Endothelial cell of umbilical vein (primary cell): ENCODE measurements around the gene INAVA. TPM values are rescaled to one million over a fixed set of nuclear protein-coding genes. Genes with fewer than 3 reads are reported as not detected.

Source experiments
- BruUV-seq: library from RNA; stranded (reverse); fragments of 400-500 nt; replicated peaks from 2 replicates; lab custom pipeline; 2021; lab: Mats Ljungman, UMichigan
- CTCF ChIA-PET: fragments of 300-600, 350-600 bp; sonication (Branson Sonifier 250); formaldehyde crosslinking; loops from one replicate; lab custom pipeline; 2021; ENCODE audit warnings: antibody characterized with exemption, inconsistent platforms; lab: Charles Lee
- POLR2A ChIA-PET: fragments of 300-600, 350-600 bp; sonication (Branson Sonifier 250); formaldehyde crosslinking; loops from one replicate; lab custom pipeline; 2021; ENCODE audit warnings: antibody characterized with exemption, inconsistent platforms; lab: Charles Lee
- DNase-seq: peaks from one replicate; pipeline ENCODE4 v3.0.0-alpha.2; 2011; ENCODE audit warnings: low read depth, low spot score
- FAIRE-seq: peaks from 2 replicates; lab custom pipeline; 2011; peaks lifted over from hg19 to GRCh38; lab: Jason Lieb, UNC
- H2AFZ ChIP-seq: 2 replicates; pipeline ENCODE4 v1.6.0; 2012; ENCODE audit warnings: low read depth, low read length, control low read depth, inconsistent platforms
- H3K27ac ChIP-seq: 2 replicates; pipeline ENCODE4 v1.5.1; 2011; ENCODE audit warnings: low read depth, mild to moderate bottlenecking, control low read depth, low read length, moderate library complexity; ENCODE audit not compliant: insufficient read depth
- H3K27me3 ChIP-seq, 2 experiments: 2 replicates each; pipeline versions ENCODE4 v1.6.0 to v1.6.1; 2011; ENCODE audit warnings: low read length in 2 of 2, mixed read lengths in 1 of 2; ENCODE audit not compliant: control insufficient read depth in 2 of 2, insufficient read depth in 2 of 2
- H3K36me3 ChIP-seq, 2 experiments: 2 replicates in 1 of 2; 3 replicates in 1 of 2; pipeline ENCODE4 v1.5.1; 2011; ENCODE audit warnings: low read length in 2 of 2, mild to moderate bottlenecking in 1 of 2, moderate library complexity in 1 of 2; ENCODE audit not compliant: control insufficient read depth in 2 of 2, insufficient read depth in 2 of 2; ENCODE audit errors: extremely low read depth in 1 of 2
- H3K4me1 ChIP-seq: 3 replicates; pipeline ENCODE4 v1.5.1; 2011; ENCODE audit warnings: mild to moderate bottlenecking, low read length; ENCODE audit not compliant: control insufficient read depth, insufficient read depth; ENCODE audit errors: extremely low read depth
- H3K4me2 ChIP-seq: 2 replicates; pipeline ENCODE4 v1.6.1; 2011; ENCODE audit warnings: low read length, control low read depth, mixed read lengths; ENCODE audit not compliant: insufficient read depth
- H3K4me3 ChIP-seq, 3 experiments: fragments of 200-600 bp in 1 of 3; sonication (generic), shearing (Covaris generic) in 1 of 3; replicated peaks in 1 of 3; 2 replicates each; pipeline ENCODE4 v1.5.1; 2011 to 2016; ENCODE audit warnings: control low read depth in 3 of 3, low read length in 3 of 3, mild to moderate bottlenecking in 2 of 3, inconsistent platforms in 1 of 3, low read depth in 1 of 3, moderate library complexity in 1 of 3; ENCODE audit not compliant: insufficient read depth in 1 of 3
- H3K79me2 ChIP-seq: 2 replicates; pipeline ENCODE4 v1.6.0; 2012; ENCODE audit warnings: low read length, inconsistent platforms; ENCODE audit not compliant: control insufficient read depth, insufficient read depth
- H3K9ac ChIP-seq: replicated peaks from 2 replicates; pipeline ENCODE3; 2011; ENCODE audit warnings: low read length, control low read depth; ENCODE audit not compliant: insufficient read depth; ENCODE audit errors: extremely low read depth
- H3K9me1 ChIP-seq: replicated peaks from 3 replicates; pipeline ENCODE4 v1.6.0; 2011; ENCODE audit warnings: mild to moderate bottlenecking, low read length; ENCODE audit not compliant: control insufficient read depth, insufficient read depth; ENCODE audit errors: extremely low read depth
- H3K9me3 ChIP-seq: replicated peaks from 2 replicates; pipeline ENCODE4 v1.5.1; 2012; ENCODE audit warnings: low read length, inconsistent platforms; ENCODE audit not compliant: control insufficient read depth, insufficient read depth
- H4K20me1 ChIP-seq: replicated peaks from 2 replicates; pipeline ENCODE3; 2011; ENCODE audit warnings: mild to moderate bottlenecking, low read length; ENCODE audit not compliant: control insufficient read depth, insufficient read depth; ENCODE audit errors: extremely low read depth
- CTCF ChIP-seq, 2 donors: IDR thresholded peaks; 1 replicate in 1 of 2; 2 replicates in 1 of 2; pipeline ENCODE4 v1.5.1; 2011; ENCODE audit warnings: low read length in 2 of 2, mild to moderate bottlenecking in 2 of 2, moderate library complexity in 2 of 2, control low read depth in 1 of 2, inconsistent platforms in 1 of 2, low read depth in 1 of 2; ENCODE audit not compliant: insufficient read depth in 1 of 2; ENCODE audit errors: extremely low read depth in 1 of 2
- EZH2 ChIP-seq: IDR thresholded peaks from 2 replicates; pipeline ENCODE4 v1.6.1; 2012; ENCODE audit warnings: borderline replicate concordance, low read depth, mild to moderate bottlenecking, moderate library complexity, low read length, inconsistent platforms; ENCODE audit not compliant: severe bottlenecking
- FOS ChIP-seq: IDR thresholded peaks from 2 replicates; pipeline ENCODE4 v1.6.1; 2011; ENCODE audit warnings: mild to moderate bottlenecking, low read length, moderate library complexity, borderline replicate concordance; ENCODE audit not compliant: insufficient read depth
- GATA2 ChIP-seq: IDR thresholded peaks from 2 replicates; pipeline ENCODE4 v1.7.0; 2011; ENCODE audit warnings: low read depth, mild to moderate bottlenecking, moderate library complexity, mixed read lengths, low read length; ENCODE audit not compliant: insufficient read length, insufficient read depth
- JUN ChIP-seq: IDR thresholded peaks from 2 replicates; pipeline ENCODE4 v1.6.1; 2011; ENCODE audit warnings: borderline replicate concordance, low read depth; ENCODE audit not compliant: insufficient read length, insufficient read depth
- MAX ChIP-seq: IDR thresholded peaks from 2 replicates; pipeline ENCODE4 v1.6.1; 2011; ENCODE audit not compliant: insufficient read depth, insufficient read length
- MYC ChIP-seq: IDR thresholded peaks from one replicate; pipeline ENCODE4 v1.6.1; 2011; ENCODE audit warnings: mild to moderate bottlenecking, low read depth, low read length
- POLR2A ChIP-seq: IDR thresholded peaks from 2 replicates; pipeline ENCODE4 v1.6.1; 2012; ENCODE audit warnings: low read depth, mild to moderate bottlenecking, control low read depth, low read length
- POLR2AphosphoS5 ChIP-seq: IDR thresholded peaks from 2 replicates; pipeline ENCODE4 v1.6.1; 2012; ENCODE audit warnings: low read depth, mild to moderate bottlenecking, control low read depth, low read length, moderate library complexity; ENCODE audit not compliant: insufficient read depth
- dilution Hi-C: fragments of 300-500 bp; cut with MboI; formaldehyde crosslinking; loops from one replicate; pipeline ENCODE4 v1.15.0; 2019; ENCODE audit warnings: low sequenced_read_pairs; ENCODE audit not compliant: extremely low pct_ligation_motif_present
- intact Hi-C: fragments of 100-400 bp; cut with micrococcal nuclease; formaldehyde crosslinking; loops from one replicate; pipeline ENCODE4 v1.10.0; 2022
- polyA plus RNA-seq, 4 experiments: library from polyadenylated mRNA; depleted of rRNA in 3 of 4; stranded (reverse) in 3 of 4; unstranded in 1 of 4; fragments of >200 nt; gene quantifications; 2 replicates each; pipeline versions ENCODE4 v1.2.1 to v1.2.3, GENCODE V29; 2011 to 2012; ENCODE audit warnings: missing spikeins in 1 of 4
- total RNA-seq: library from RNA; stranded (reverse); gene quantifications from 2 replicates; pipeline ENCODE4 v1.2.3, GENCODE V29; 2021

Gene INAVA
- total and polyA plus RNA-seq, 2 donors (not counting 3 experiments of a cell fraction or from before 2014, with no cell fraction given): 0.42 TPM; not detected in 1

- ChIA-PET POLR2A (no interaction called here), CTCF (no interaction called here)
- Histone ChIP-seq H2AFZ (no peak overlapping the region), H3K9me3 (no peaks in the 10 kb centered on the region), H3K4me3 (no peak overlapping the region), H3K27me3 (peaks cover 18 to 23% of the 10 kb centered on the region in 2 experiments), H3K36me3 (no peaks in the 10 kb centered on the region), H3K27ac (no peak overlapping the region), H3K4me2 (no peak overlapping the region), H3K4me1 (no peaks in the 10 kb centered on the region), H3K9me1 (no peaks in the 10 kb centered on the region), H3K9ac (no peak overlapping the region), H3K79me2 (no peaks in the 10 kb centered on the region), H4K20me1 (no peaks in the 10 kb centered on the region)
- intact Hi-C loops (no loop called here), dilution Hi-C loops (no loop called here)
- no TSS peak for BruUV-seq
- no peak for DNase-seq
- no peak for FAIRE-seq
- TF ChIP-seq POLR2A (no peak), EZH2 (no peak), GATA2 (no peak), JUN (no peak), CTCF (IDR thresholded peaks at IDR 0.05; ENCODE audit: extremely low read depth in 1 of 2, insufficient read depth in 1 of 2, low read depth in 1 of 2, low read length in 2 of 2) (no peak), POLR2AphosphoS5 (no peak), MYC (no peak), FOS (no peak), MAX (no peak)
Observed at GRCh38 chr1:200886594-200886993, 8.1 kb upstream of the INAVA start.
